H1 (cell line): Measurements from ENCODE around the gene SRSF2. TPM values are rescaled to one million over a fixed set of nuclear protein-coding genes. Genes with fewer than 3 reads are reported as not detected.

Experiments
- CTCF ChIA-PET: fragments of 300-600 bp; sonication (Branson Sonifier 250); formaldehyde crosslinking; loops from one replicate; lab custom pipeline; 2021; ENCODE audit not compliant: partially characterized antibody; lab: Charles Lee
- POLR2A ChIA-PET: fragments of 300-600 bp; sonication (Branson Sonifier 250); formaldehyde crosslinking; loops from one replicate; lab custom pipeline; 2021; ENCODE audit warnings: inconsistent platforms; ENCODE audit not compliant: partially characterized antibody; lab: Charles Lee
- DNase-seq, 2 experiments: peaks; one replicate each; pipeline versions ENCODE4 v3.0.0 to v3.0.0-alpha.2; 2010 to 2022; ENCODE audit warnings: low spot score in 2 of 2, low read depth in 1 of 2, mixed read lengths in 1 of 2
- FAIRE-seq: peaks from 2 replicates; lab custom pipeline; 2011; peaks lifted over from hg19 to GRCh38; lab: Jason Lieb, UNC
- H2AFZ ChIP-seq: 2 replicates; pipeline ENCODE4 v1.8.1; 2012; ENCODE audit warnings: low read length, inconsistent platforms
- H2AK5ac ChIP-seq: 2 replicates; pipeline ENCODE4 v1.6.1; 2013; ENCODE audit warnings: low read depth, low read length
- H2BK120ac ChIP-seq: replicated peaks from 2 replicates; pipeline ENCODE3; 2013; ENCODE audit warnings: low read depth, low read length, inconsistent platforms
- H2BK12ac ChIP-seq: 2 replicates; pipeline ENCODE4 v1.6.1; 2013; ENCODE audit warnings: low read depth, low read length
- H2BK15ac ChIP-seq: 2 replicates; pipeline ENCODE4 v1.6.1; 2013; ENCODE audit warnings: low read length
- H2BK20ac ChIP-seq: 2 replicates; pipeline ENCODE4 v1.6.1; 2013; ENCODE audit warnings: low read length
- H2BK5ac ChIP-seq: 2 replicates; pipeline ENCODE4 v1.6.1; 2013; ENCODE audit warnings: low read depth, low read length
- H3K14ac ChIP-seq: 2 replicates; pipeline ENCODE4 v1.6.1; 2013; ENCODE audit warnings: inconsistent platforms; ENCODE audit not compliant: insufficient read length
- H3K18ac ChIP-seq: 2 replicates; pipeline ENCODE4 v1.6.1; 2013; ENCODE audit warnings: low read length; ENCODE audit errors: extremely low read depth
- H3K23ac ChIP-seq: 2 replicates; pipeline ENCODE4 v1.6.1; 2013; ENCODE audit warnings: inconsistent platforms; ENCODE audit not compliant: insufficient read length
- H3K23me2 ChIP-seq: 2 replicates; pipeline ENCODE4 v1.6.1; 2013; ENCODE audit warnings: low read depth, low read length
- H3K27ac ChIP-seq: 2 replicates; pipeline ENCODE4 v1.6.1; 2011; ENCODE audit warnings: low read depth, low read length, inconsistent platforms
- H3K27me3 ChIP-seq, 4 experiments: replicated peaks in 1 of 4; 1 replicate in 1 of 4; 2 replicates in 3 of 4; pipeline versions ENCODE4 v1.6.1 to v1.8.1; 2011 to 2013; ENCODE audit warnings: low read length in 3 of 4, mild to moderate bottlenecking in 3 of 4, inconsistent platforms in 2 of 4, mixed read lengths in 2 of 4, moderate library complexity in 1 of 4; ENCODE audit not compliant: control insufficient read depth in 3 of 4, insufficient read depth in 3 of 4; ENCODE audit errors: extremely low read depth in 1 of 4
- H3K36me3 ChIP-seq, 4 experiments: 2 replicates each; pipeline versions ENCODE4 v1.6.1 to v1.8.1; 2011 to 2013; ENCODE audit warnings: mild to moderate bottlenecking in 4 of 4, low read length in 3 of 4, moderate library complexity in 2 of 4, control low read depth in 1 of 4, inconsistent platforms in 1 of 4; ENCODE audit not compliant: insufficient read depth in 4 of 4, control insufficient read depth in 2 of 4
- H3K4ac ChIP-seq: replicated peaks from 2 replicates; pipeline ENCODE3; 2013; ENCODE audit warnings: low read length, low read depth, mixed read lengths, inconsistent platforms; ENCODE audit not compliant: insufficient read length
- H3K4me1 ChIP-seq, 4 experiments: replicated peaks in 1 of 4; 1 replicate in 1 of 4; 2 replicates in 3 of 4; pipeline versions ENCODE4 v1.6.1 to v1.8.1; 2011 to 2013; ENCODE audit warnings: low read length in 3 of 4, inconsistent platforms in 2 of 4, mixed read lengths in 1 of 4; ENCODE audit not compliant: insufficient read depth in 4 of 4, control insufficient read depth in 3 of 4
- H3K4me2 ChIP-seq, 2 experiments: 2 replicates each; pipeline versions ENCODE4 v1.6.1 to v1.8.1; 2011 to 2013; ENCODE audit warnings: low read depth in 2 of 2, low read length in 2 of 2, control low read depth in 1 of 2, inconsistent platforms in 1 of 2, mild to moderate bottlenecking in 1 of 2; ENCODE audit not compliant: insufficient read depth in 1 of 2
- H3K4me3 ChIP-seq, 4 experiments: fragments of 200-600, 300-600 bp in 1 of 4; sonication (generic), shearing (Covaris generic), sonication (Bioruptor Twin) in 1 of 4; 2 replicates each; pipeline versions ENCODE4 v1.5.1 to v1.8.1; 2011 to 2016; ENCODE audit warnings: low read length in 4 of 4, low read depth in 3 of 4, control low read depth in 2 of 4, inconsistent platforms in 2 of 4, mild to moderate bottlenecking in 2 of 4, mixed read lengths in 1 of 4, moderate library complexity in 1 of 4; ENCODE audit not compliant: insufficient read depth in 2 of 4; ENCODE audit errors: extremely low read depth in 1 of 4
- H3K56ac ChIP-seq: replicated peaks from 2 replicates; pipeline ENCODE3; 2013; ENCODE audit warnings: low read depth, mild to moderate bottlenecking, mixed read lengths, low read length, inconsistent platforms; ENCODE audit not compliant: insufficient read length
- H3K79me1 ChIP-seq: 2 replicates; pipeline ENCODE4 v1.6.1; 2013; ENCODE audit warnings: low read depth, low read length, control low read depth
- H3K79me2 ChIP-seq, 2 experiments: 2 replicates each; pipeline versions ENCODE4 v1.6.1 to v1.8.1; 2012 to 2013; ENCODE audit warnings: low read length in 2 of 2, mild to moderate bottlenecking in 2 of 2, inconsistent platforms in 1 of 2; ENCODE audit not compliant: insufficient read depth in 2 of 2, control insufficient read depth in 1 of 2
- H3K9ac ChIP-seq, 4 experiments: replicated peaks in 1 of 4; 1 replicate in 1 of 4; 2 replicates in 3 of 4; pipeline versions ENCODE4 v1.6.1 to v1.8.1; 2011 to 2013; ENCODE audit warnings: low read depth in 3 of 4, low read length in 3 of 4, control low read depth in 2 of 4, mild to moderate bottlenecking in 2 of 4, moderate library complexity in 2 of 4, inconsistent platforms in 1 of 4; ENCODE audit errors: extremely low read depth in 1 of 4
- H3K9me3 ChIP-seq, 2 experiments: 2 replicates each; pipeline versions ENCODE4 v1.6.1 to v1.8.1; 2012 to 2013; ENCODE audit warnings: mild to moderate bottlenecking in 2 of 2, moderate library complexity in 2 of 2, control low read depth in 1 of 2, inconsistent platforms in 1 of 2, low read depth in 1 of 2, low read length in 1 of 2, mixed read lengths in 1 of 2; ENCODE audit not compliant: insufficient read depth in 2 of 2
- H4K20me1 ChIP-seq, 2 experiments: replicated peaks in 1 of 2; 2 replicates each; pipeline versions ENCODE3 to v1.8.1; 2011 to 2013; ENCODE audit warnings: inconsistent platforms in 2 of 2, low read length in 2 of 2, mild to moderate bottlenecking in 1 of 2; ENCODE audit not compliant: insufficient read depth in 2 of 2, control insufficient read depth in 1 of 2
- H4K5ac ChIP-seq: 2 replicates; pipeline ENCODE4 v1.6.1; 2013; ENCODE audit warnings: low read length, low read depth, mixed read lengths, inconsistent platforms; ENCODE audit not compliant: insufficient read length
- H4K8ac ChIP-seq: 2 replicates; pipeline ENCODE4 v1.8.0; 2013; ENCODE audit warnings: mild to moderate bottlenecking, moderate library complexity, low read length, inconsistent platforms; ENCODE audit not compliant: insufficient read depth; ENCODE audit errors: extremely low read depth
- H4K91ac ChIP-seq: replicated peaks from 2 replicates; pipeline ENCODE3; 2013; ENCODE audit warnings: low read length, mixed read lengths, inconsistent platforms; ENCODE audit not compliant: insufficient read length
- ASH2L ChIP-seq: fragments of 200-600, 300-600 bp; sonication (generic); IDR thresholded peaks from one replicate; pipeline ENCODE4 v1.7.1; 2017; ENCODE audit warnings: low read length
- ATF2 ChIP-seq: IDR thresholded peaks from 2 replicates; pipeline ENCODE4 v1.6.1; 2012; ENCODE audit warnings: low read length, inconsistent platforms
- ATF3 ChIP-seq: IDR thresholded peaks from 2 replicates; pipeline ENCODE4 v1.6.1; 2011; ENCODE audit warnings: low read depth, mild to moderate bottlenecking, low read length; ENCODE audit not compliant: insufficient read depth
- BACH1 ChIP-seq: IDR thresholded peaks from 2 replicates; pipeline ENCODE4 v1.6.1; 2012; ENCODE audit warnings: low read length, improper control_type of control experiment
- JUND ChIP-seq: IDR thresholded peaks from 2 replicates; pipeline ENCODE4 v1.6.1; 2011; ENCODE audit warnings: mild to moderate bottlenecking, improper control_type of control experiment, low read length
- ZNF274 ChIP-seq: IDR thresholded peaks from 2 replicates; pipeline ENCODE4 v1.7.0; 2012; ENCODE audit warnings: low read length, borderline replicate concordance; ENCODE audit errors: extremely low read depth
- WGBS, 2 experiments: shearing (Covaris generic) in 1 of 2; methylation state at CpG; one replicate each; pipeline versions ENCODE4 v1.1.6 to v1.1.7; 2013 to 2015; ENCODE audit warnings: low lambda C conversion rate in 2 of 2, mixed read lengths in 2 of 2, inconsistent platforms in 1 of 2, low coverage in 1 of 2, missing lambda C conversion rate in 1 of 2; ENCODE audit not compliant: insufficient replicate concordance in 2 of 2, insufficient coverage in 1 of 2, insufficient read length in 1 of 2; ENCODE audit errors: extremely low coverage in 1 of 2, missing lambda C conversion rate in 1 of 2; 5-methylcytosine and 5-hydroxymethylcytosine counted together
- polyA plus RNA-seq, 7 experiments: library from polyadenylated mRNA; depleted of rRNA in 3 of 7; stranded (reverse) in 5 of 7; unstranded in 2 of 7; fragments of >200 nt in 5 of 7; fragments of 200-250 nt in 2 of 7; gene quantifications; 1 replicate in 5 of 7; 2 replicates in 1 of 7; 4 replicates in 1 of 7; pipeline versions ENCODE4 v1.2.1 to v1.2.3, GENCODE V29; 2011 to 2013; ENCODE audit warnings: missing spikeins in 2 of 7, mixed read lengths in 2 of 7
- total RNA-seq: library from RNA; stranded (reverse); fragmentation: NEBNext Ultra II Directional; extraction: Animal tissue kit (Norgen Biotek cat#: 25700); gene quantifications from 2 replicates; pipeline ENCODE4 v1.2.1, GENCODE V29; 2021

Gene SRSF2
- total and polyA plus RNA-seq, 2 of the 8 experiments (the other 6 are each of a cell fraction or from before 2014, with no cell fraction given) = 397 to 401 TPM

- Histone ChIP-seq H3K4ac (no peak overlapping the region), H2AFZ (no peak overlapping the region), H3K27ac (no peak overlapping the region), H4K91ac (no peak overlapping the region), H2BK120ac (no peak overlapping the region), H2BK5ac (no peak overlapping the region), H3K27me3 (no peaks in the 10 kb centered on the region), H2AK5ac (no peak overlapping the region), H2BK15ac (no peak overlapping the region), H3K4me3 (no peak overlapping the region), H2BK20ac (no peak overlapping the region), H3K23ac (no peak overlapping the region), H4K20me1 (peaks cover 0 to 2% of the 10 kb centered on the region in 2 experiments), H4K5ac (no peak overlapping the region), H3K23me2 (no peaks in the 10 kb centered on the region), H3K79me2 (no peaks in the 10 kb centered on the region), H3K9me3 (no peaks in the 10 kb centered on the region), H3K4me1 (peaks cover 0 to 28% (median 14%) of the 10 kb centered on the region in 4 experiments; a peak in 6 of 7 replicates), H3K9ac (no peak overlapping the region), H3K56ac (no peak overlapping the region), H3K4me2 (no peak overlapping the region), H2BK12ac (no peak overlapping the region), H4K8ac (no peak overlapping the region), H3K79me1 (no peaks in the 10 kb centered on the region), H3K14ac (no peak overlapping the region), H3K36me3 (no peaks in the 10 kb centered on the region), H3K18ac (no peak overlapping the region)
- DNase-seq (no peak), FAIRE-seq (no peak)
- ChIA-PET POLR2A (interaction anchor here (1.1 kb wide), 2 partner anchors 23 to 119 kb away, joined by 3 read pairs; no protein-coding TSS in a partner anchor), CTCF (interaction anchor here (0.6 to 13.1 kb wide), 14 partner anchors 13 to 1269 kb away, joined by 3 to 155 read pairs (median 4); partner anchors contain the start of genes JMJD6, METTL23 and MXRA7)
- WGBS, 2 experiments = 98% methylated on average over 4 of the region's 7 CpGs; no CpG with 5 or more reads in 1 of the 2 experiments
- TF ChIP-seq JUND (no peak), BACH1 (no peak), ATF2 (no peak), ZNF274 (no peak), ATF3 (no peak), ASH2L (no peak)
These were observed 52.4 kb downstream of the SRSF2 start for GRCh38 chr17:76684756-76685155.
